Activated CD4-positive, CD25-positive, alpha-beta regulatory T cell treated with anti-CD3 and anti-CD28 coated beads, Interleukin-2, amount 50 U/mL, for 16 hours (primary cell): ENCODE measurements around the gene SLC51A.
"Not testable (repeated sequence)": the region's sequence is repeated elsewhere in the genome, so short reads cannot be mapped to it uniquely, and the experiment has no call there.

ENCODE experiments used
- DNase-seq: peaks from one replicate; pipeline ENCODE4 v3.0.0-alpha.2; 2020; ENCODE audit warnings: low read depth, low spot score

The SLC51A gene

DNA sequence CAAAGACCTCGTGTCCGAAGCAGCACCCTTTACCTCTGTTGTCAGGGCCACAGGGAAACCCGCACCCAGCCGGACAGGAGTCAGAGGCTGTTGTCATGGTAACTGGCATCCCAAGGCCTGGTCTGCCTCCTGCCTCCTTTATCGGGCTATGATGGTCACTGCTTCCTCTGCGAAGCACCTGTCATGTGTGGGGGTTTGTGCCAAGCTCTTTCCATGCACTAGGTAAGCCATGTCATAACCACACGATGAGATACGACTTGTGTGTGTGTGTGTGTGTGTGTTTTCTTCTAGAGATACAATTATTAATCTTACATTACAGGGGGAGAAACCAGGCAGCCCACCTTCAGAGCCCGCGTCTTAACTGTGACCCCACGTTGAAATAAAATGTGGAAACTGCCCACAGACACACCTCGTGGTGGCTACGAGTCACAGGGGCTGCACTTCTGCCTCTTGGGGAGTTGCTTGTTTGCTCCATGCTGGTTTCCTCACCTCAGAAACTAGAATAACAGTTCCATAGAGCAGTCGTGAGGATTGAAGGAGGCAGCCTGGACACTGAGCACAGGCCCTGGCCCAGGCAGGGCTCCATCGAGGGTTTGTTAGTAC, 23.1 kb upstream of the SLC51A start:
- DNase-seq: no peak

DNA sequence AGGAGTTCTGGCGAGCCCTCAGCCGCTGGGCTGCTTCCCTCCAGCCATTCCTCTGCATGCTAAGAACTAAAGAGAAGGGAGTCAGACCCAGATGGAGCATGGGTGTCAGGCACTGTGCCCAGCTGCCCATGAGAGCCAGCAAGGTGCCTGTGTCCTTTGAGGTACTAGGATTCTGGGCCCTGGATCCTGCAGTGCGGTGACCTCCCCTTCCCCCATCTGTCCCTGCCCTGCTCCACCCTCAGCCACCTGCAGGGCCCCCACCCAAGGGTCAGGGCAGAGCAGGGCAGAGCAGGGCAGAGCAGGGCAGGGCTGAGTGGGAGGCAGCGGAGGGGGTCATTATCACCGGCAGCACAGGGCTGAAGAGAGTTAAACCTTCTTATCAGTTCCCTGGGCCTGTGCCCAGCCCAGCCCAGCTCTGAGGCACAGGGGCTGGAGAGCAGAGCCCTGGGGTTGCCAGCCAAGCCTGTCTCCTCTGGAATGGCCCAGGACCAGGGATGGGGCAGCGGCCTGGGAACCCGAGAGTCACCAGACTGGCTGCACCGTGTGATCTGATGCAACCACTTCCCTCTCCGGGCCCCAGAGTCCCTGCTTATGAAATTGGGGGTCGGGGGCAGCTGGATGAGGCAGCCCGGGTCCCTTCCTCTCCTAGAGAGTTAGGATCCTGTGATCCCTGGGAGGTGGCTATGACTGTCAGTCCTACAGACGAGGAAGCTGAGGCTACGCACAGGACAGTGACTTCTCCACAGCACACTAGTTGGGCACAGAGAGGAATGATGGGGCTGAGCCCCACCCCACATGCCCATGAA, 22.4 kb upstream of the SLC51A start:
- no peak for DNase-seq

DNA sequence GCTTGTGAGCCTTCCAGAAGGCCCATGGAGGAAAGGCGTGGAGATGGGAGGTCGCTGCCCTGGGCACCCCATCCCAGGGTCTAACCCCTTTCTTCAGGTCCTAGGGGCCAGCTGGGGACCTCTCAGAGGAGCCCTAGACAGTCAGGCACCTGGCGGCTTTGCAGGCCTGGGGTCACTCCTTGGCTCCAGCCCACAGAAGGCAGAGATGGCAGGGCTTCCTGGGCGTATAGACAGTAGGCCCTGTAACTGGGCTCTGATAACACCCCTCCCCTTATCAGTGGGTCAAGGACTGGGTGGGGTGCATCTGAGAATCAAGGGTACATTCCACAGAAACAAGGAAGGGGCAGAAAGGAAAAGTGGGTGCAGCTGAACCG, 21.8 kb upstream of the SLC51A start:
- DNase-seq: no peak

DNA sequence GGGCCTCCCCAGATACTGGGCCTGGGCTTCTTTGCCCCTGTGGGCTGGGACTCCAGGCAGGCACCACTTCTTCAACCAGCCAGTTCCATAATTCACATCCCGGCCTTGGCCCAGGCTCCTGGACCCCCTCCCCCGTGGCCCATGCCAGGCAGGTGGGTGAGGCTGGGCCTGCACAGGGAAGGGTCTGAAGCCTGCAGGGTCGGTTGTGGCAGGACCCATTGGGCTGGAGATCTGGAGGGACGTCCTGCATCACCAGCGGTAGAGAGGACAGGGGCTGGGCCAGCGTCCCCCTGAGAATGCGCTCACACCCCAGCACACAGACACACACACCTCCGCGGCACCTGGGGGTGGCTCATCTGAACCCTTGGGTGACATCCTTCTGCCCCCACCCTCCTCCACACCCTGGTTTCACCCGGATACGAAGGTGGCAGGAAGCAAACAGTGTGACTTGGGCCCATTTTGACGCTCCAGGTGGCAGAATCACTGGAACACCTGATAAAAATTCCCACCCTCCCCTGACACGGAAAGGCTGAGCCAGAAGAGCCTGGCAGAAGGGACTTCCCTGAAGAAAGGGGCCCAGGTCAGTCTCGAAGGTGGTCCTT, 20.6 kb upstream of the SLC51A start:
- DNase-seq: no peak

DNA sequence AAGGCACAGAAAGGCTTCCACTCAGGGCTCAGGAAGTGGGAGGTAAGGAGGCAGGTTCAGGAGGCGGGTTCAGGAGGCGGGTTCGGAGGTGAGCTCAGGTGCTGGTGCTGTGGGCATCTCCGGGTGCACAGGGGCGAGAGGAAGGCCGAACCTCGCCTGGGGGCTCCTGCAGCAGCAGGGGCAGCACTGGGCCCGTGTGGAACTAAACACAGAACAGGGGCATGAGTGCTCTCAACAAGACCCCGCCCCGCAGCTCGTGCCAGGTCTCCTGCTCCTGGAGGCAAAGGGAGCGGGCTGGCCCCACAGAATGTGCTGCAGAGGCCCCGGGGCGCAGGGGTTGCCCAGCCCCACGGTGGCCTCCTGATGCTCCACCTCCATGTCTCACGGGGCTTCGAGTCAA, 18.8 kb upstream of the SLC51A start:
- no peak for DNase-seq

DNA sequence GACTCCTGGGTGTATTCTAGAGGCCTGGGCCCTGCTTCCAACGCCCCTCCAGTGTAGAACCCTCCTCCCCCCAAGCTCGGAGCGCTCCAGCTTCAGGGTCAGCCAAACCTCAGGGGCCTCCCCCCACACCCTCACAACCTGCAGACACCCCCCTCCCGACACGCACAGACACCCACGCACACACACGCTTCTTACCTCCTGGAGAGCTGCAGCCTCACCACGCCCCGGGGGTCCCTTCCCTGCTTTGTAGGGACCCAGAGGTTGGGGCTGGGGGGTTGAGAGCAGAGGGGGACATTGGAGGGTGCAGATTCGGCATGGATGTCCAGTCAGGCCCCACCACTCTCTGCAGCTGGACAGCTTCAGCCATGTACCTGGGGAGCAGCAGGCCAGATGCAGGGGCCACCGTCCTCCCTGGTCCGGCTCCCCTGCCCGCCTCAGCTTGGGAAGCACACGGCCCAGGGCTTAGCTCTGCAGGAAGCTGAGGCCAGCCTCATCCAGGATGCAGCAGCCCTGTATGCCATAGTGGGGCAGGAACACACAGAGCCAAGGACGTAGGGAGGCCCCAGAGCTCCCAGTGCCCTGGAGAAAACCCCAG, 18.2 kb upstream of the SLC51A start:
- no peak for DNase-seq

DNA sequence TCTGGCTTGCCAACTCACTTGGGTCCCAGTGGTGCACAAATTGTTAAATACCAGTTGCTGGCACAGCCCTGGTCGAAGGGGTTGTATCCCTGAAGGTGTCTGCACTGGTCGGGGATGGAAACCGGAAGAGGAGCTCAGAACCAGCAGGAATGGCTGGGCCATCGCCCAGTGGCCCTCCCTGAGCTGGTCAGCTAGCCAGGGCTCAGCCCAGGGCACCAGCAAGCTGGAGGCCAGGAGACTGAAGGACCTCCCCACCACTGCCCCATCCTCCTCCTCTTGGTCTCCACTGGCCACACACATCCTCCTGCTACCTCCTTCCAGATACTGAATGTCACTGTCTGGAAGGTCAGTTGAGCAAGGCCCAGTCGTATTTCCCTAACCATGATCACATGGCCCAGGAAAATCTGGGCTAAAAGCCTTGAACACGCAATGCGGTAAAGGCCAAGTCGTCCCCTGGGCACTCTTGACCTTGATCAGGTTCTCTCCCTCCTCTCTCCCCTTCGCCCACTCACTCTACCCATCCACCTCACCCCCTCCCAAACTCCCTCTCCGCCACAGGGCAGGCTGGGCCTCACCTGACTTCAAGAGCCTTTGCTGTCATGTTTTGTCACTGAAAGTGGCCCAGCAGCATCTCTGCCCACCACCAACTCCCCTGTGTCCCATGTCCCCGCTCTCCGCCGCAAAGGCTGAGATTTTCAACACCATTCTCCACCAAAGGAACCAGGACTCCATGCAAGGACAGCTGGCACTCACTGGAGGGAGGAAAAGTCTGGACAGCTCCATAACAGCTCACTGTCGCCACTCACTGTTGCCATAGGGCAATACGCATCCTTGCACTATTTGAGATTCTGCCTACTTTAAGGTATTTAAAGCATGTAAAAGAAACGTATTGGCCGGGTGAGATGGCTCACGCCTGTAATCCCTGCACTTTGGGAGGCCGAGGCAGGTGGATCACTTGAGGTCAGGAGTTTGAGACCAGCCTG, 17.3 kb upstream of the SLC51A start:
- DNase-seq: no peak

DNA sequence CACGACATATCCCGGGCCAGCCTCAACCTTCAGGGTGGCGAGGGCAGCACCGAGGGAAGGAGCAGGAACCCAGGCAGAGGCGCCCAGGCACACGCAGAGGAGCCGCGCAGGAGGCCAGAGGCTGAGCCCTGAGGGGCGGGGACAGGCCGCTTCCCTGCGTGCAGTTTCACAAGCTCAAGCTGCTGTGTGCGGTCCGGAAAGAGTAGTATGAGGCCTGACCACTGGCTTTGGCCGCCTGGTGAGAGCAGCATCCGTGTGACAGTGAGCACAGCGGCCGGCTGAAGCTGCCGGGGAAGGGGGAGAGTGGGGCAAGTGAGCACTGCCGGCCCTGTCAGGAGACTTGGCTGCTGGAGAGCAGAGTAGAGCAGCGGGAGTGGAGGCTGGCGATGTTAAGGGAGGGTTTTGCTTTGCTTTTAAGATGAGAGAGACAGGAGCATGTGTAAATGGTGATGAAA, 13.8 kb upstream of the SLC51A start:
- no peak for DNase-seq

DNA sequence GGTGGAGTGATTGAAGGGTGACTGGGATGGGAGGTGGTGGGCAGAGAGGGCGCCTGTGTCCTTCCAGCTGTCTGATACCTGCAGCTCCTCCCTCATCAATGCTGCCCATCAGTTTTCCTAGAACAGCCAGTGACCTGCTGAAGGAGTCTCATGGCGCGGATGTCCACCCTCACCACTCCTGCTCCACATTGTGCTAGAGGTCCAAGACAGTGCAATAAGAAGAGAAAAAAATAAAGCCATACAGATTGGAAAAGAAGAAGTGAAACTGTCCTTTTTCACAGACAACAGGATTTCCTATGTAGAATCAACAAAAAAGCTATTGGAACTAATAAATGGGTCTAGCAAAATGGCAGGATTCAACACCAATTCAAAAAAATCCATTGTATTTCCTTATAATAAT, 12.5 kb upstream of the SLC51A start:
- DNase-seq: no peak

DNA sequence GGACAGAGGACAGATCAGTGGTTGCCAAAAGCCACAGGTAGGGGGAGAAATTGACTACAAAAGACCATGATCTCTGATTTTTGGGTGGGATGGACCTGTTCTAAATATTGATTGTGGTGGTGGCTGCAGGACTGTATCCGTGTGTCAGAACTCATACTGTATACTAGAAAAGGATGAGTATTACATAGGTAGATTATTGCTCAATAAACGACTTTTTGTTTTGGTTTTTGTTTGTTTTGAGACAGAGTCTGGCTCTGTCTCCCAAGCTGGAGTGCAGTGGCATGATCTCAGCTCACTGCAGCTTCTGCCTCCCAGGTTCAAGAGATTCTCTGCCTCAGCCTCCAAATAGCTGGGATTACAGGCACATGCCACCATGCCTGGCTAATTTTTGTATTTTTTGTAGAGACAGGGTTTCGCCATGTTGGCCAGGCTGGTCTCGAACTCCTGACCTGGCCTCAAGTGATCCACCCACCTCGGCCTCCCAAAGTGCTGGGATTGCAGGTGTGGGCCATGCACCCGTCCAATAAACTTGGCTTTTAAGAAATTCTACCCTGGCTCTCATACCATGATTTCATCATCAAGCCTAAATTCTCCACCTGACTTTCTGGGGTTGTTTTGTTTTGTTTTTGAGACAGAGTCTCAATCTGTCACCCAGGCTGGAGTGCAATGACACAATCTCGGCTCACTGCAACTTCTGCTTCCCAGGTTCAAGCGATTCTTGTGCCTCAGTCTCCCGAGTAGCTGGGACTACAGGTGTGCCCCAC, 10.7 kb upstream of the SLC51A start:
- DNase-seq: not testable (repeated sequence)

DNA sequence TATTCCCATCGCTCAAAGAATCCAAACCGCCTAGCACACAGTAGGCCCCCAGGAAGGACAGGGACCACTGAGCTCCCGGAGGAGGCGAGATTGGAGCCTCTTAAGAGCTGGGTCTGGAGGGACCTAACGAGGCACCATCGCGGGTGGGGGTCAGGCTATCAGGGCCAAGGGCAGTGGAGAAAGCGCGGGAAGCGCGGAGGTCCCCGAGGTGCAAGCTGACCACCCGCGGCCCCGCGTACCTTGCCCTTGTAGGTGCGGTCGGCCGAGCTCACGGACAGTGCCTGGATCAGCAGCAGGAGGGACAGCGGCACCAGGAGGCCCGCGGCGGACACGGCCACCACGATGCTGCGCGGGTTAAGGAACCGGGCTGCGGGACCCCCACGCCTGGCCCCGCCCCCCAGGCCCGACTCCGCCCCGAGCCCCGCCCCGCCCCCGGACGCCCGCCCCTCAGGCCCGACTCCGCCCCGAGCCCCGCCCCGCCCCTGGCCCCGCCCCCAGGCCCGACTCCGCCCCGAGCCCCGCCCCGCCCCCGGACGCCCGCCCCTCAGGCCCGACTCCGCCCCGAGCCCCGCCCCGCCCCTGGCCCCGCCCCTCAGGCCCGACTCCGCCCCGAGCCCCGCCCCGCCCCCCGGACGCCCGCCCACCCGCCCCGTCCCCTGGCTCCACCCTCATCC, 9.0 kb upstream of the SLC51A start:
- no peak for DNase-seq

DNA sequence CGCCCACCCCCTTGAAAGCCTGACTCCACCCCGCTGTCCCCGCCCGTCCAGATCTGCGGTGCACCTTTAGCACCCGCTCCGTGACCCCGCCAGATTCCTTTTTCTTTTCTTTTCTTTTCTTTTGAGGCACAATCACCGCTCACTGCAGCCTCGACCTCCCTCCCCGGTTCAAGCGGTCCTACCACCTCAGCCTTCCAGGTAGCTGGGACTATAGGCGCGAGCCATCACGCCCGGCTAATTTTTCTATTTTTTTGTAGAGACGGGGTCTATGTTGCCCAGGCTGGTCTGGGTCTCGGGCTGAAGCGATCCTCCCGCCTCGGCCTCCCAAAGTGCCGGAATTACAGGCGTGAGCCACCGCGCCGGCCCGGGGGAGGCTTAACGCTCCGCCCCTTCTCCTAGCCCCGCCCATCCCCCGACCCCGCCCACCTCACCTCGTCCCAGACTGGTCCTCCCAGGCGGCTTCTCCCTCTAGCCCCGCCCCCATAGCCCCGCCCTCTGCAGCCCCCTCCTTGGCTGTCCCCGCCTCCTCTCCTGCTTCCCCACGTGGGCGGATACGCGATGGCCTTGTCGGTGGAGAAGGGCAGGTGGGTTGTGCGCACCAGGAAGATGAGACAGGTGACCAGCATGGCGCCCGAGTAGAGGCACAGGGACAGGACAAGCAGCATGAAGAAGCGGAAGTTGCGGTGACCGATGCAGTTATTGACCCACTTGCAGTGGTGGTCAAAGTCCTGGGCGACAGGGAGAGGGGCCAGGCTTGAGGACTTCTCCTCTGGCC, 8.3 kb upstream of the SLC51A start:
- DNase-seq: no peak

DNA sequence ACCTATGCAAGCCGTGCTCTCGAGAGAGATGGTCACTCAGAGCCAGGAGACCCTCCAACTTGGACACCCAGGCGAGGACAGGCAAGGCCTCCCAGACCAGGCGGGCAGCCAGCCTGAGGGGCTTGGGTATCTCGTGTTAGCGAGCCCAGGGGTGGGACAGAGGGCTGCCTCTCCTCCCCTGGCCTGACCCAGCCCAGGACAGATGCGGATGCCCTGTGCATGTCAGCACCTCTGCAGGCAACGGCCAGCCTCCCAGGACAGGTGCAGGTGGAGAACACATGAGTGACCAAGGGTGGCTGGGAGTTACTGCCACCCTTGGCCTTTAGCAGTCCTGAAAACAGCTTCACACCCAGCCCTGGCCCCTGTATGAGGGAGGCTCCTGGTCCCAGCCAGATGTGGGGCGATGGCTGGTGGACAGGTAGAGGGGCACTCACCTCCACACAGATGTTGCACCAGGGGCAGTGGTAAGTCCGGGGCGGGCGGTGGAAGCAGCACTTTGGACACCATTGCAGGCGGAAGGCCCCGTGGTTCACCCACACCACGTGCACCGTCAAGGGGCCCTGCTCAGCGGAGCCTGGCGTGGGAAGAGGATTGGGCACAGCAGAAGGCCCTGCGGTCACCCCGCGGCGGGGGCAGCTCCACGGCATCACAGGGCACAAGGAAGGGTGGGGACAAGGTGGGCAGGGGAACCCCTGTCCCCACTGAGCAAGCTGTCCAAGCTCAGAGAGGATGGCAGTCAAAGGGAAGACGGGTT, 7.2 kb upstream of the SLC51A start:
- no peak for DNase-seq

DNA sequence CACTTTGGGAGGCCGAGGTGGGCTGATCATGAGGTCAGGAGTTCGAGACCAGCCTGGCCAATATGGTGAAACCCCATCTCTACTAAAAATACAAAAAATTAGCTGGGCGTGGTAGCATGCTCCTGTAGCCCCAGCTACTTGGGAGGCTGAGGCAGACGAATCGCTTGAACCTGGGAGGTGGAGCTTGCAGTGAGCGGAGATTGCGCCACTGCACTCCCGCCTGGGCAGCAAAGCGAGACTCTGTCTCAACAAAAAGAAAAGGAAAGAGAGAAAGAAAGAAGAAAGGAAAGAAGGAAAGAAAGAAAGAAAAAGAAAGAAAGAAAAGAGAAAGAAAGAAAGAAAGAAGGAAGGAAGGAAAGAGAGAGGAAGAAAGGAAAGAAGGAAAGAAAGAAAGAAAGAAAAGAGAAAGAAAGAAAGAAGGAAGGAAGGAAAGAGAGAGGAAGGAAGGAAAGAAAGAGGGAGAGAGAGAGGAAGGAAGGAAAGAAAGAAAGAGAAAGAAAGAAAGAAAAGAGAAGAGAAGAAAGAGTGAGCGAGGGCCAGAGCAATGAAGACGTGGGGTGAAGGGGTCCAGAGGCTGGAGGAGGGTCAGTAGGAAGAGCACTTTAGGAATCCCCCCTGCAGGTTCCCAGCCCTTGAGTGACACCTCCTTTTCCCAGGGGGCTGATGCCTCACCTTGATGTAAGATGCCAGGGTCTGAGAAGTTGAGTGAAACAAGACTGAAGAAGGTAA, 6.2 kb upstream of the SLC51A start:
- not testable (repeated sequence) for DNase-seq

DNA sequence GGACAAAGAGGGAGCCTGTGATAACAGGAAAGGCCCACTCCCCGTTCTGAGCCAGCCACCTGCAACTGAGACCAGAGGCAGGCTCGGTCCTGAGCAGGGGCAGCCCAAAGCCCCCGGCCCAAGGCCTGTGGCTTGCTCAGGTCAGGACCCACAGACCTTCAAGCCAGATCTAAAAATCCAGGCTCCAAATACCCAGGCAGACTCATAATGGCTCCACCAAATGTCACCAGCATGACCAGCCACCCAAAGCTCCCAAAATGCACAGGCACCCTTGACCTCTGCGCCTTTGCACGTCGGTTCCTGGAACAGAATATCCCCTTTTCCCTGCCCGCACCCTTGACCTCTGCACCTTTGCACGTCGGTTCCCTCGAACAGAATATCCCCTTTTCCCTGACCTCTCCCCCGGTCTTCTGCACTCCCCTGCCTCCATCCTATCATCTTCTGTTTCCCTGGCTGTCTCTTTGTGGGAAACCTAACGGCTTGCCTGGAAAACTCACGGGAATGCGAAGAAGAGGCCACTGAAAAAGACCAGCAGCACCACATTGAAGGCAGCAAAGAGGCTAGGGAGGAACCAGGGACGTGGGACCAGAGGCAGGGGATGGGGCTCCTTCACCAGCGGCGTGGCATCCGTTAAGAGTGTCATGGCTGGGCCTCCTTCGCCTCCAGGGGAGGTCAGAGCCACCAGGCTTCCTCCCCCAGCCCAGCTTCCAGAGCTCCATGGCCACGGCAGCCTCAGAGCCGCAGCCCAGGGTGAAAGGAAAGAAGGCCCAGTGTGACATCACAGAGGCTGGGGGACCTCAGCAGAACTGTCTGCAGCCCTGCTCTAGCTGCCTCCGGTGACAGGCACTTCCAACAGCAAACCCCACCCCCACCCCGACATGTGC, 5.4 kb upstream of the SLC51A start, which contains the start of gene ZDHHC19:
TSS of gene ZDHHC19 (minus strand) at position 728 of the 884 bp plus-strand sequence. CDS start at position 643, 85 bp downstream.
- DNase-seq: no peak

DNA sequence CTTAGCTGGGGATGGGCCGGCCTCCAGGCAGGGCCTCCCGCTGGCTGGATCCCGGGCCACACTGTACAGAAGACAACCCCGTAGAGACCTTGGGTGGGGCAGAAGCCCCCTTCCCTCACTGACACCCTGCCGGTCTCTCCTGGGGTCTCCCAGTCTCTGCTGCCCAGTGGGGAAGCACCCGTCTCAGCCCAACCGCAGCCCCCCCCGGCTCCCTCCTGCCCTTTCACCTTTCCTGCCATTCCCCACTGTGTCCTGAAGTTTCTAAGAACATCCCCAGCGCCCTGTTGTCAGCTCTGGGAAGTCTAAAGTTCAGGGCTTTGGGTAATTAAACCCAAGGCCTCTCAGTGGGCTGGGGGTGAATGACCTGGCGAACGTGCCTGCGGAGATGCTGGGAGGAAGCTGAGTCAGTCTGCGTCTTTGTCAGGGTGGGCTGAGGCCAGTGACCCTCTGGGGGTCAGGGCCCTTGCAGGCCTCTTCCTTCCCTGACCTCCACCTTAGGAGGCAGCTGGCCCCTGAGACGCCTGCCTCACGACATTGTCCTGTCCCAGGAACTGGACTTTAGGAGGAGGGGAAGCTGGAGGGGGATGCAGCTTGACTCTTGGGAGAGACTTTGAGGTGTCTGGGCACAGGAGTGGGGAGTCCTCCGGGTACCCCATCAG, 1.4 kb upstream of the SLC51A start:
- no peak for DNase-seq
